GM19455 (cell line): ENCODE data around the gene SIX3.

Experiments
- ATAC-seq: cut with Tn5 transposase; IDR thresholded peaks from one replicate; pipeline ENCODE4 v1.9.1; 2021; ENCODE audit not compliant: unreplicated experiment

SIX3 gene

DNA sequence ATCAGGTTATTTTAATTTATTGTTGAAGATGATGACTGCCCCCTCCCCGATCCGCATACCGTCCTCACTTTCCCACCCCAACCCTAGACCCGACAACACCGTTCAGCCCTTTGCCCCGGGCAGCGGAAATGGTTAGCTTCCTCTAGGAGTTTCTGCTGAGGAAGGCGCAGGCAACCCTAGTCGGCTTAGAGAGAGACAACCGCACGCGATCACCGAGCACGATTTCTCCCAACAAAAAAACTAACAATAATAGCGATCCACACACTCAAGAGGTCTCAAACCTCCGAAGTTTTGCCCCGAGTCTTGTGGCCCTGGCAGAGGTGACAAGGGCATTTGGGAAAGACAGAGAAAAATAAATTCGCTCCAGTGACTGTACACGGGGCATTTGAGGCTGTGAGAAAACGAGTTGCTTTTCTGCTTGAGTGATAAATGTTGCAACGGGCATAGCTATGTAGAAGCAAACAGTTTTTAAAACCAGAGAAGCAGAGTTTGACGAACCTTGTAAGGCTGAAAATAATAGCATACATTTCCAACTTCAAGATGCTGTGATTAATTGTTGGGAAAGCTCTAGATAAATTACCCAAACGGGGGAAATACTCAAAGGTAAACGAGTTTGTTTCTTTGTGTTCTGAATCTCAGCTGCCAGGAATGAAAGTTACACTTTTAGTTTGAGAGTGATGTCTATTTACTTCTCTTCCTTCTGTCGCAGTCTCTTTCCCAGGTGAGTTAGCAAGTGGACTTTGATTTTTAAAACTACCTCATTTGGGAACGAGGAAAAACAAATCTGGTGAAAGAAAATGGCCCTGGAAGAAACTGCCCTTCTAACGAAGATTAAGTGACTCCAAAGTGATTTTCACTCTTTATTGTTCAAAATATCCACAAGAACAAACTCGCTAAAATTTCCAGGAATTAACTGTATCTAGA, 11.0 kb upstream of the SIX3 start:
- no peak for ATAC-seq

DNA sequence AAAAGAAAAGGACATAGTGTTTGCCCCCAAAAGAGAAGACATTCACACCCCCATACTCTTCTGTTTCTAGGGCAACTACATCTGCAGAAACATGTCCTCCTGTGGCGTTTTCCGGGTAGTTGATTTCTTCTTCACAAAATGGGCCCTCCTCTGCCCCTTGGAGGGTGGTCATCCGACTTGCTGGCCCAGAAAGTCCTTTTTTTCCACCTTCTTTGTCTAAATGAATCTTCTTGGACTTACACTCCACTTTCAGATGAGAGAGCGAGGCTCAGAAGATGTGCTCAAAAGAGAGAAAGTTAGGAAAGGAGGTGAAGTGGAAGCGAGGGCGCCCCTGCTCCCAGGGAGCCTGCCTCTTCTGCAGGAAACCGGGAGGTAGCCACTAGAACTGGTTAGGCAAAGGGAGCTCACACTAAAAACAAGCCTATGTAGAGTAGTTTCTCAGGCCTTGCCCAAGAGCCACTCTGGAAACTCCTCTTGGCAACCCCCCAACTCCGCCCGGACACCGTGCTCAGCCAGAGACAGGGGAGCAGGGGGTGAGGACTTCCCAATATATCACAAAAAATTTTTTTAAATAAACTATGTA, 10.2 kb upstream of the SIX3 start:
- ATAC-seq: no peak

DNA sequence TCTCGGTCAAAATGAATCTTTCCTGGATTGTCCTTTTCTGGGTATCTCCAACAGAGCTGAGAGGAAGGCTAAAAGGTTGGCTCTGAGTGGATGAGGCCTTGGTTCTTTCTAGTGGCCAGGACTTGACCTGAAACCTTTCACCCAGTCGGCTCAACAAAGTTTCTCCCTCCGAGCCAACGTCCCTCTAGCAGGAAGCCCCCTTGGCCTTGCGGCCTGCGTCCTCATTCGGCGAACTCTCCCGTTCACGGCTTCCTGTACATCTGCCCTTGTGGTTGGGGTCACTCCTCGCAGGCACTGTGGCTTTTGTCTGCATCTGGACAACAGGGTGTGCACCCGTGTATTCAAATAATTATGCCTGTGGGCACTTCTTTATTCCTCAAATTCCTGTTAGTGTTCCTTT, 9.4 kb upstream of the SIX3 start:
- ATAC-seq: no peak

DNA sequence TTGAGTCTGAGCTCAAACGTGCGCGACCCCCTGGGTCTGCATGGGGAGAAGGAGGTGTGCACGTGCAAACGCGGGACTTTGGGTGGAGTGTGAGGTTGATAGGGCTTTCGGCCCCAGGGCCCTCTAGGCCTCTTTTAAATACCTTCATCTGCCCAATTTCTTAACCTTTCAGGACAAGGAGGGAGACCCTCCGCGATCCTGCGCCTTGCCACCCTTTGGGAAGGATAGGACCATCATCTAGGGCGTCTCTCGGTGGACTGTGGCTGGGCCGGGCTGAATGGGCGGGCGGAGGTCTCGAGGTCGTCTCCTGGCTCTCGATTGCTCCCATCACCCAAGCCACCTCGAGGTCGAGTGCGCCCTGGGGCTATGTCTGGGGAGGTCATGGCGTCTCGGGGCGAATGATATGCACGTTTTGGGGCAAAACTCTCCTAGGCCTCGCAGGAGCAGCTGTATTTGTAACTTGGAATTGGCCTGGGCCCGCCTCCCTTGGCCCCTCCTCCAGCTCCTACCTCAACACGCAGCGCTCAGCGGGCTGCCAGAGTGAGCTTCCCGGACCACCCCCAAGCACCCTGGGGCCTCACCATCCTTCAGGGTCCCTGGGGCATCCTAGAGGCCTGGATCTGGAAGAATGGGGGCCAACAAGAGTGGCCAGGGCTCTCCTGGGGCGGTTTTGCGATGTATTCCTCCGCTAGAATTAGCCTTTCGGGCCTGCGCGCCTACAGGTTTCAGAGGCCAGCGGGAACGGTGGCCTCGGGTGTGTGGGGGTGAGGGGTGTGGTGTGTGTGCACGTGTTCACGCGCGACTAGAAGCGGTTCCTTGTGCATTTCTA, 8.7 kb upstream of the SIX3 start:
- no peak for ATAC-seq

DNA sequence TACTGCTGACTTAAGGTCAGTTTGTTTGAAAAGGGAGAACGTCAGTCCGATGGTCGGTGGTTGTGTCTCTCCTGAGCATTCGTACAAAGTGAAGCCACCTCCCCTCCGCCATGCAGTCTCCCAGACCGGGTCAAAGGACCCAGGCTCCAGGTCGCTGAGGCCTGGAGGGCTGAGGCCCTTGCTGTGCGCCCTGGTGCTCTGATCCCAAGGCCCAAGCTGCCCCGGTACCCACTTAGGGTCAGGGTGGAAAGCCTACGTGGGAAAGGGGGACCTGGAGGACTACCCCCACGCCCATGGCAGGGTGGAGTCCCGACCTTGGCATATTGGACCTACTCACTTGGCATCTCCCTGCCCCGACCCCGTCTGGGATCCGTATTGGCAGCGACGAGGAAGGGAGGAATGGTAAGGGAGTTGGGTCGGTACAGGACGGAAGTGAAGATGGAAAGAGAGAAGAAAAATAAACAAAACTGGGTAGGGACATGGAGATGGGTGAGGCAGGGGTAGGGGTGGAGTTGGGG, 8.0 kb upstream of the SIX3 start:
- no peak for ATAC-seq

DNA sequence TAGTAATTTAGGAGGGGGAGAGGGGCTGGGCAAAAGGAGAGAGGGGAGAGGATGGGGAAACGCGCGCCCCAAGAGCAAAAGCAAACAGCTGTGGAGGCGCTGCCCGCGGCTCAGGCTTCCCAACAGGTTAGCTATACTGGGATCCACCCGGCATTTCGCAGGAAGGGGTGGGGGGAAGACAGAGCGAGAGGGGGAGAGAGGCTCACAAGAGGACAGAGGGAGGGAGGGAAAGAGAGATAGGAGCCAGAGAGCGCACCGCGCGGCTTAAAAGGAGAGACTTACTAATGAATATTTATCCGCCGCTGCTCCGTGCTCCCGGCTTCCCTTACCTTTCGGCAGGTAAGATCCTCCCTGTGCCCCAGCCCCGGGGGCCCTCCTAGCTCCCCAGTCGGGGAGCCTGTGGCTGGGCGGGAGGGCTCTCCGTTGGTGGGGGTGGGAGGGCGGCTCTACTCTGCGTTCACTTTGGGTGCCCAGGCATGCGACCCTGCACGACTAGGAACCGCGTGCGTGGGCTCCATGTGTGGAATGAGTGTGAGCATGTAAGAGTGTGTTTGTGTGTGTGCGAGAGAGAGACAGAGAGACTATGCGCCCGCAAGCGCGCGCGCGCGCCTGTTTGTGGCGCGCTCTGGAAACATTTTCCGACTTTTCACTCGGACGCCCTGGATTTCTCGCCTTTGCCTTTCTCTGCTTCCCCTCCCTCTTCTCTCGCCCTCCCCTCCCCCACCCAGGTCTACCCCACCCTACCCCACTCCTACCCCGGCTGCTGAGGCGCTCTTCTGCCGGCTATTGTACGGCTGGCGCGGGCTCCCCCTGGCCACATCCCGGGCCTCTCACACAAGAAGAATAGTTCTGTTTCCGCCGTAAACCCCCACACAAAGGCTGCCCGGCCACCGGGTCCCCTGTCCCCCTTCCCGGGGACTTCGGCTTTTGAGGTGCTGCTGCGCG, 7.2 kb upstream of the SIX3 start:
- ATAC-seq: no peak

DNA sequence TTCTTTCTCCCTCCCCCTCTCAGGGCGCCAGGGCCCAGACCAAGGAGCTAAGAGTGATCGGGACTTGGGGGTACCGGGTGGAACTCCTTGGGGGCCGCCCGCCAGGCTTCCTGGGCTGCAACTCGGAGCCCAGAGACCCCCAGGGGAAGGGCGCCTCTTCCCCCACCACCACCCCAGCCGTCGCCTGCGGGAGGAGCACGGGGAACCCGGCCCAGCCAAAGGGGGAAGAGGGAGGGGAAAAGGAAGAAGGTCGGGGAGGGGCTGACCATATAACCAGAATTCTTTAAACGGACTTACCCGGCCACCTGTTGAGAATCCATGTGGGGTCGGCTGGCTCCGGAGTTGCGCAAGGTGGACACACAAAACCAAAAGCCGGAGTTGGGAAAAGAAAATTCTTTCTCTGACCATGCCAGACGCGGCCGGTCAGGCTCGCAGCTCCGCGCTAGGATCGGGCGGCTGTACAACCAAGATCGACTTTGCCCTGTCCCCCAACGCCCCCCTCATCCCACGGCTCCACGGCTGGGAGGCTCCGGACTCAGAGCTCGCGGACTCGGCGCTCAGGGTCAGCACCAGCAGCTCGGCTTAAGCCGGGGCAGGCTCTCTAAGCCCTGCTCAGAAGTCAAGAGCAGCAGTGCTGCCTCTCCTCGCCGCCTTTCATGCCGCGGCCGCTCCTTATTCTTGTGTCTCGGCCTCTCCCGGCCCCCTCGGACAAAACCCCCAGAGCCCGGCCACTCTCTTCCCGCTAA, 6.3 kb upstream of the SIX3 start:
- ATAC-seq: no peak

DNA sequence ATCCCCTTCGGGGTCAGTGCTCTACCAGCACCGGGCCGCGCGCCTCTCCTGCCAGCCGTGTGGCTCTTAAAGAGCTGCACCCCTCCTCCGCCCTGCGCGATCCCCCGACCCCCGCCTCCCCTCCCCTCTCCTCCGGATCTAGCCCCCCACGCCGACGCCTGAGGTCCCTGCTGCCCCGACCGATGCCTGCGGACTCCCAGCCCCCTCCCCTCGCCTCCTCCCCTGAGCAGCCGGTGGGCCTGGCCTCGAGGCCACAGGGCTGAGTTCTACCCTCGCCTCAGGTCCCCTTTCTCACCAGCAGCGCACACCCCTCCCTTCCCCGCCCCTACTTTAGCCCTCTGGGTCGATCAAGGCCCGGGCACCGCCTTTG, 5.8 kb upstream of the SIX3 start:
- ATAC-seq: no peak

DNA sequence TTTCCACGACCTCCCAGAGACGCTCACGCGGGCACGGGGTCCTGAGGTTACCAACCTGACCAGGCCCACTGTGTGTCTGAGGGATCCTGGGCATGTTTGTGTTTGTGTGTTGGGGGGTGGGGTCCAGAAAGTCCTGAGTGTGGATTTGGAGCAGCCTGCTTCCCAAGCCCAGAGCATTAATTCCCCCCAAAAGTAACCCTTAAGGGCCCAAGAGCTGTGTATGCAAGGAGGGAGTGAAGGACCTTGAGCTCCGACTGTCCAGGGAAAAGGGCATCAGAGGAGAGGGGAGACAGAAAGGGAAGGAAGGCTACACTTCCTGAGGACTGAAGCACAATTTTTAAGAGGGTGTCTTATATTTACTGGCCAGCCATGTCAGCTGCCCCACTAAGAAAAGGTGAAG, 5.2 kb upstream of the SIX3 start:
- no peak for ATAC-seq

DNA sequence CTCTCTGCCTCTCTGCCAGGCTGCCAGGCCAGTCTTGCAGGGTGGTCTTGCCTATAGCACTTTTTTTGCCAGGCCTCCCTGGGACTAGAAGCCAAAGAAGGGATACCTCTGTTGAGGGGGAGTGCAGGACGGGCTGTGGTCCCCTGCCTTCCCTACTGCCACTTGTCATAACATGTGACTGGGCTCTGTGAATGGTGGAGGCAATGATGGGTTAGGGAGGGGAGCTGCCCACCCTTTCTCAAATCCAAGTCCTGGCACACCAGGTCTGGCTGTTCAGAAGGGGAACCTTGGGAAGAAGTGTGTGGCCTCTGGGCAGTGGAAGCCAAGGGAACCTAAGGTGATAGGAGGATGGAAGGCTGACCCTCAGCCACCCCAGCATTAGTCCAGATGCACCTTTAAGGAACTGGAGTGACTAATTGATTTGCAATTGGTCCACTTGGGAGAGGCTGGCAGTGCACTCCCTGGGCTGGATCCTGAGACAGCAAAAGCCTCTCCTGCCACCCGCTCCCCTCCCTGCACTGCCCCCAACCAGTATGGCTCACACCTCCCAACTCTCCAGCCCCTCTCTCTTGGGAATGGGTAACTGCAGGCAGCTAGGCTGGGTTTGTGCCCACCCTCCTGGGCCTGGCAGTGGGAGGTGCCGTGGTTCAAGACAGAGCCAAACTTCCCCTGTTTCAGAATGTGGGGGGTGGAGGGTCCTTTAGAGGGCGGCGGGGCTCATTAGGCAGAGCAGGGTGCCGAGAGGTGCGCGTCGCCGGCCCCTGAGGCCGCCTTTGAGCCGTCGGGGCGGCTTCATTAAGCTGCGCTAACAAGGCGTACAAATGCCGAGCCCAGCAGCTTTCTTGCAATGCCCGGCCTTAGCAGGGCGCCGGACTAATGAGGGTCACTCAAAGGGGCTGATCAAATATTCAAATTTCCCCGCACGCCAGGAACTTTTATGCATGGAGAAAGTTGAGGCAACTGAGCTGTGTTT, 4.5 kb upstream of the SIX3 start:
- no peak for ATAC-seq

DNA sequence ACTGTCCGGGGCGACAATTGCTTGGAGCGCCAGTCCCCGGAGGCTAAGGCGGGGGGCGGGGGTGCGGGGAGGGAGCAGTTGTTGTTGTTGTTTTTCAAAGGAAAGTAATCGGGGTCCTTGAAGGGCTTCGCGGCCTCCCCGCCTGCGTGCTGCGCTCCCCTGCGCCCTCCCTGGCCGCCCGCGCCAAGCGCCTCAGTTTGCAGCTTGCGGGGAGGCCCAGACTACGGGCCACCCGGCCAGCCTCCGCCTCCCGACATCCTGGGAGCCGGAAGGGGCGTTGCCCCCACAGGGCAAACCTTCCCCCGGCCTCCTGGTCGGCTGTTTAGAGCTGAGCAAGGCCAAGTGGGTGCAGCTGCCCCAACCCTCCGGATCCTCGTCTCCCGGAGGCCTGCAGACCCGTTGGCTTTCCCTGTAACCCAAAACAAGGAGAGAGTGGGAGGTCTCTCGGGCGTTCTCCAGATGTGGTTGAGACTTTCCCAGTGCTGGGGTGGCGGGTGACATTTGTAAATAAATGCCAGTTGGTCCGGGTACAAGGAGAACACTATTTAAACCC, 3.7 kb upstream of the SIX3 start:
- no peak for ATAC-seq

DNA sequence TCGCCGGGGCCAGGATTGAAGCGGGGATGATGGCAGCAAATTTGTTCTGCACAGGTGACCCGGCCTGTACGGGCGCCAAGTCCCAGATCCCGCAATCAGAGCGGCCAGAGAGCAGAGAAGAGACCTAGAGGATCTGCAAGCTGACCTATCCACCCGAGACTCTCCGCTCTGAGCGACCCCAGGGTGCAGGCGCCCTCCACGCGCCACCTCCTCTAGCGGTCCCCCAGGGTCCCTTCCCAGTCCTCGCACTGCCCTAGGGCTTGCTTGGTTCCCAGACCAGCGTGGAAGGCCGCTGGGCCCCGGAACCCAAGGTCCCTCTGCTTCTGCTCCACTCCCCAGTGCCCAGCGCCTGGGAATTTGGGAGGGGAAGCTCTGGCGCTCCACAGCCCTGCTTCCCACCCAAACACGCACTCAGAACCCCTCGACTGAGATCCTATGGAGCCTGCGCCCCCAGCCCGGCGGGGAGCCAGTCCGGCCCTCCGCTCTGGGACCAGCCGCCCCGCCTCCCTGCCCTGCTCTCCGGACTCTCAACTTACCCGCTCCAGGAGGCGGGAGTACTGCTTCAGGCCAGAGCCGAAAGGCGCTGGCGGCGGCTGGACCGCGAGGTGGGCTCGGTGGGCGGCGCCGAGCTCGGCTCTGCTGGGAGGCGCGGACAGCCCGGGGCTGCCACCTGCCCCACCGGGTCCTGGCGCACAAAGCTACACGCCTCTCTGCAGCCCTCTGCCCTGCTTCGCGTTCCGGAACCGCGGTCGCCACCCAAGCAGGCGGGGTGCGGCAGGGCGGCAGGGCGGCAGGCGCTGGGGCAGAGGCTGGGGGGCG, 3.0 kb upstream of the SIX3 start:
- ATAC-seq: no peak

DNA sequence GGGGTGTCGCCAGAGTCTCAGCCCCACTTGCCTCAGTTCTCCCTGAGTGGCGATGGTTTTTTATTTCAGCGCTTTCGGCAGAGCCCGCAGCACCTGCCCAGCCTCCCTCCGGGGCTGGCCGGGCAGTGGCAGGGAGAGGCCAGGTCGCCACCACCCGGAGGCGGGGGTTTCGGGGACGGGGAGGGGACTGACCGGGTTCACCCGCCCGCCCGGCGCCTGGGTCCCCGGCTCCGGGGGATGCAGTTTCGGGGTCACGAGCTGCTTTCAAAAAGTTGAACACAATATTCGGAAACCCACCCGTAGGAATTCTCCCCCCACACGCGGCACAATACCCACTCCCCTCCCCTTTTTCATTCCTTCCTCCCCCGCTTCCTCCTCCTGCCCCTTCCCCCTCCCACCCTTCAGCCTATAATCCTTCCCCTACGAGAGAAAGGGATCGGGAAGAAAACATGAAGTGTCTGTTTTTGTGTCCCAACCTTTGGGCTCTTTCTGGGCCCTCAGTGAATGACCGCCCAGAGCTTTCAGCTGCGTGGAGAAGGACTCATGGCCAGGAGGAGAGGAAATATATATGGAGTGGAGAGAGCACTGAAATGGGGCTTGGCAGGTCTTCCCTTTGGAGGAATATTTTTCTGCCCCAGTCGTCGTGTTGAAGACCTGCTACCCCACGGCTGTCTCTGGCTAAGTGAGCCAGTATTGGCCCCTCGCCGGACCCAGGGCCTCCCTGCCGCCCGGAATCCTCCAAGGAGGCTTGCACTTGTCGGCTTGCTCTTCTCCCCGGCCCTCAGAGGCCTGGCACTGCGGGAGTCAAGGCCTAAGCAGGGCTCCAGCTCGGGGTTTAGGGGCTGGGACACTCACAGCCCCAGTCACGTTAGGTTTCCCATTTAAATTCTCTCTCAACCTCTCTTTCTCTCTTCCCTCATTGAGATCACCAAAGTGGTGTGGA, 2.1 kb upstream of the SIX3 start:
- no peak for ATAC-seq

DNA sequence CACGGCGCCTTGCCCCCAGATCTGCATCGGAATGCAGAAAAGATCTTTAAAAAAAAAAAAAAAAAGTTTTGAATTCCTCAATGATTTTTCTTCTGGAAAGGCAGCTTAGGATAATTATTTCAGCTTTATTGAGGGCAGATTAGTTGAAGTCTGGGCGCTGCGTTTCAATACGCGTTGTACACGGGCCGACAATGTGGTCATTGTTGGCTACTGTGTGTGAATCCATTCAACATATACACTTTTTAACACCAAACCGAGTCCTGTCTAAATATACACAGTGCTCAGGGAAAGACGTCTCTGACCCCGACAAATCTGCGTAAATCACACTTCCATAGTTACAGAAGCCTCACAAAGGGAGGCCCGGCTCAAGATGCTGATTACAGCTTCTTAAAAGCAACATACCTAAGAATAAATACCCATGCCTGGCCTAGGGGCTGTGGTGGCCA, 1.4 kb upstream of the SIX3 start:
- no peak for ATAC-seq

DNA sequence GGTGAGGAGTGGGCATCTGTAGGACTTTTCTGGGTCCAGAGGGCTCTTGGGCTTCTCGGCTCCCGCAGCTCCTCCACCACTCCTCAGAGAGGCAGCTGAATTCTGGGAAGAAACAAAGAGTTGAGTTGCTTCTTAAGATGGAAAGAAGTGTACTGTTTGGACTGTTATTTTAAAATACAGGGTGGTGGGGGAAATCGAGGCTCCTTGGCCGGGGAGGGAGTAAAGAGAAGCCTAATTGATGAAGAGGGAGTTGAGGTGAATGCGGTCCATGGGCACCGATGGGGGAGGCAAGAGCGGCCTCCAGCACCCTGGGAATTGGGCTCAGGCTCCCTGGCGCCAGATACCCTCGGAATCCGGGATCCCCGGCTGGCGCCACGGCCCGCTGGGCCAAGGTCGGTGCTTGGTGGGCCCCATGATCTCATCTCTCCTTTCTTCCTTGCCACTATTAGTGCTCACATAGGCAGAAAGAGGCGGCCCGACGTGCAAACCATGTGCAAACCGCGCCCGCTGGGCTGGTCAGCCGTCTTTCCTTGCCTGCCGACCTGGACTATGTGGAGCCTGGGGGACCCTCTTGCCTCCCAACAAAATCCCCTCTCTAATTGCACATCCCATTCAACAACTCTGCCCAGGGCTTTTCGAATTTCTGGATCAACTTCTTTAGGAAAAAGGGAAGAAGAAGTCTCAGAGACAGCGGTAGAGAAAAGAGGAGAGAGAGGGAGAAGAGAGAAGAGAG, 604 bp upstream of the SIX3 start:
- ATAC-seq: no peak
